ENCODE measurements around the gene JARID2.

The JARID2 gene

DNA sequence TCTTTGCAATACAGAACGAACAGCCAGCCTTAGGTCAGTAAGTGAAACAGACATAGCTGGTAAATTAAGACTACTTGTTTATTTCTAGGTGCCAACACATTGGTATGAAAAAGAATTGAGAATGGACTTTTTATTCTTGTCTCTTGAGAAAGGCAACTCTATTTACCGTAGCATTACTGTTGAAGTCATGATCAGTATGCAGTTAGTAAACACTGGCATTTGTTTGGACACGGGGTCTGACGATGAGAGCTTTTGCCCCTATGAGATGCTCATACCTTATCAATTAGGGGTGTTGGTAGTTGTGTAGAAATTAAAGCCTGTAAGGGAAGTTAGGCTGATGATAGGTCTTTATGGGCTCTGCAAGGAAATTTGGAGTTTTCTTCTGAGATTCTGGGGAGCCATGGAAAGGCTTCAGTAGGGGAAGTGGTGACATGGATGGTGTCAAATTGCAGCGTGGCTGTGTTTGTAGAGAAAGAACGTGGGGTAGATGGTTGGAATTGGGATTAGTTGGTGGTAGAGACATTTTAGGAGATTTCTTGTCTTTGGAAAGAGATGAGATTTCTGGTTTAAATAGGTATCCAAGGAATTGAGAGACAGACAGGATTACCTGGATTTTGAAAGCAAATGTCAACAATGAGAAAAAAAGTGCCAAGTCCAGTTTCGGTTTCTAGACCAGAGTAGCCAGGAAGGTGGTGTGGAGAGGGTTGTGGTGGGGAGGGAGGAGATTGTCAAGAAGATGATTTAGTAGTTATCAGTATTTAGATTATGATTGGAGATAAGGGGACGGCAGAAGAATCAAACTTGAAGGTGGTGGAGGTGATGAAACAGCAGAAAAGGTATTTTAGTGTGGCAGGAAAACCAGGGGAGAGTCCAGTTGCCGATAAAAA, 116.6 kb downstream of the JARID2 start:
- DNase-seq: no peak

- DNase-seq: no peak
These were observed 117.3 kb downstream of the JARID2 start for GRCh38 chr6:15363164-15363522.

- no peak for DNase-seq
These were observed 117.9 kb downstream of the JARID2 start for GRCh38 chr6:15363523-15364400.

DNA sequence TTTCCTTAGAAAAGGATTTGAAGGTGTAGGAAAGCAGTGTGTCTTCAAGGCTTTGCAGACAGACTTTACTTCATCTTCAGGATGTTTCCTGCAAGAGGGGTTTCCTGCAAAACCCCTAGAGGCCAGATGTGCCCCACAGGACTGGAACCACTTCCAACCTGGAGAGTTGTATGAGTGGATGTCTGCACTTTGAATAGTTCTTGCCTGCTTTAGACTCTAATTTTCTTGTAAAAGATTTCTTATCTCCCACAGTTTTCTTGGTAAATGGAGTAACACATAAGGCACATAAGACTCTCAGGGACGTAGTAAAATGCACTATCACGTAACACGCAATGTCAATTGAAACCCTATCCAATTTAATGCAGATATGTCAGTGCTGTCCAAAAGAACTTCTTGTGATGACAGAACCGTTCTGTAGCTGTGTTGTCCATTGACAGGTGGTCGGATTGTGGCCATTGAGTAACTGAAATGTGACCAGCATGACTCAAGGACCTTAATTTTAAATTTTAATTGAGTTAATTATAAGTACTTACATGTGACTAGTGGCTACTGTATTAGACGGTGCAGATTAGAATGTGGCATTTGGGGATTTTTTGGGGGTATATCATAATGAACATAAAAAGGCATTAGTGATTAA, 118.7 kb downstream of the JARID2 start:
- no peak for DNase-seq

- DNase-seq: no peak
These were observed 119.4 kb downstream of the JARID2 start for GRCh38 chr6:15365273-15365687.

GRCh38 chr6:15366003-15366535, 120.2 kb downstream of the JARID2 start:
- no peak for DNase-seq

- no peak for DNase-seq
These were observed 121.0 kb downstream of the JARID2 start for GRCh38 chr6:15366879-15367278.

GRCh38 chr6:15368186-15368585, 122.3 kb downstream of the JARID2 start:
- no peak for DNase-seq

DNA sequence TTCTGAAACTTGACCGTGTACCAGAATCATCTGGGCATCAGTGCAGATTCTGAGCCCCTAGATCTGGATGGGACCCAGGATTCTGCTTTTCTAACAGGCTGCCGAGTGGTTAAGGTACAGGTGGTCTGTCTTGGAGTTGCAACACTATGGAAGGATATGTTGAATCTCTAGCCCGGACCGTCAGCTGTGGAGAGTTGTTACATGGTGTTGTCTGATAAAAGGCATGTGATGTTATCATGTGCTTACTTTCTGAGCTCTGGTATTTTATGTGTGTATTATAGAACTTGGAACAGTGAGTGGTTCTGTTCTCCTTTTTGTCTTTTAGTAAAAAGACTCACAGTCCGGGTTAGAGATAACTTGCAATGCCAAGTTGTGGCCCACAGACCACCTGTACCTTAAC, 123.0 kb downstream of the JARID2 start:
- no peak for DNase-seq

- DNase-seq: no peak
These were observed 124.0 kb downstream of the JARID2 start for GRCh38 chr6:15369838-15370237.

DNA sequence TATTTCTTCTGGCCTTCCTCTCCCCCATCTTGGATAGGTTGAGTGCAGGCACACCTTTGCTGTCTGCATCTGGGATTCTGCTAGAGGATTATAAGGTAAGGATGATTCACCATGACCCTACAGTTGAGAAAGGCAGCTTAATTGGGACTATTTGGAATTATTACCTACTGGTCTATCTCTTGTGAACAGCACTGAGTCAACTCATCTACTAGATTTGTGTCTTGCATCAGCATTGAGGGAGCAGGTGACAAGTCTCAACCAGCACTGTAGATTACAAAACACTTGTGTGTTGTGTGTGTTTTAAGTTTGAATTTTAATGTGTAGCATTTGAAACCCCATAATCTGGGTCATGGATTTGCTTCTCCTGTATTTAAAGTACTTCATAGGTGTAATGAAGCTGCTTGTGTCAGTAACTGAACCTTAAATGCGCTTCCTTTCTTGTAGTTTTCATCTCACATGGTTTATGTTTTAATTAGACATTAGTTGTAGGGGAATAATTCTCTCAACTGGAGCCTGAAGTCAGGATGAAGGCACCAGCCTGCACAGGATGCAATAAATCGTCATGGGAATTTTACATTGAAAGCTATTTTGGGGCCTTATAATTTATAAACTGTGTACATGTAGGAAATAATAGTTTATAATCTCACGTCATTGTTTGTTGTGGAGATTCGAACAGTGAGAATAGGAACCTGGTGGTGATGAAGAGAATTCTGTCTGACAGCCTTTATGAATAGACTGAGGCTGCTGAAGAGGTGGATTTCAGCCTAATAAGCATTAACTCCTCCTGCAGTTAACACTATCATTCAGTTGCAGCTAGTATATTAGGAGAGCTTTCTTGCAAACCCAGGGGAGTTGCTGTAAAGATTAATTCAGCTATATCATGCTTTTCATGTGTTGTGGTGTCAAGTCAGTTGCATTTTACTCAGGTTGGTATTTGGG, 125.1 kb downstream of the JARID2 start:
- no peak for DNase-seq

- no peak for DNase-seq
These were observed 127.1 kb downstream of the JARID2 start for GRCh38 chr6:15372932-15373331.

- no peak for DNase-seq
These were observed 128.2 kb downstream of the JARID2 start for GRCh38 chr6:15374119-15374518.

DNA sequence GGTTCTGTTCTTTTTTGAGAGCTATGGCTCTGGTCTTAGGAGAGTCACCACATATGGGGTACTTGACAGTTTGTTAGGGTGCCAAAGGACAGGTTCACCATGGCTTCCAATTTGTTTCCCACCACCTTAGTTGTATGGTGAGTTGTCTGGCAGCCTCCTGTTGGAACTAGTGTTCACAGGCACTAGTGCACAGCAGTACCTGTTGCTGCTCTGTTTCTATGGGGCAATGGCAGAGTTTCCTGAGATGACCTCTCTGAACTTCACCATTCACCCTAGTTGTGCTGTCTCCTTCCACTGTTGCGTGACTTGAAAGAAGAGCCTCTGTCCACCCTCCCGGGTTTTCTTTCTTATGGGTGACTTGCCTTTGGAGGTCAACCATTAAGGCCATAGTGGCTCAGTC, 129.1 kb downstream of the JARID2 start:
- no peak for DNase-seq

DNA sequence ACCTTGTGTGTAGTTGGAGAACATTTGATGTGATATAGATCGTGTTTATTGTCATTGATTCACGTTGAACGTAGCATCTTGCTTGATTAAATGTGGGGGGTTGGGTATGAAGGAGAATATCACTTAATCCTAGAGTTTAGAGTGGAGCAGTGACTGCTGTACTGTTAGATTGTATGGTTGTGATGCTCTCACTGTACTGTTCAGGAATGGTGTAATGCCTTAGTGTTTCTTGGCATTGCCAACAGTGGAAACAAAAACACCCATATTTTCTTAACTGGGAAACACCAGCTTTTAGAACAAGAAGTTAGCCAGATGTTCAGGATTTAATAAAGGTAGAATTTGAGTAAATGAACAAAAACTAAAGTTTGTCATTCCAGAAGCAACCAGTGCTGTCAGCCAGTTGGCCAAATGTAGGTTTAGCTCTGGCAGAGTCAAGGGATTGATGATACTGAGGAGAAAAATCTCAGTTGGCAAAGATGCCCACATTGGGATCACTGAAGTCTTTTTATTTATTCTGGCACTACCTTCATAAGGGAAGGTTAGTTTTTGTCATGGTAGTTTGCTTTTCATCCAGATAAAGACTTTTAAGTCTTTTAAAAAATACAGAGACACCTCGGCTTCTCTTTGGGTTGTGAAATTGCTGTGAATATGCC, 129.9 kb downstream of the JARID2 start:
- no peak for DNase-seq

- DNase-seq: no peak
These were observed 131.1 kb downstream of the JARID2 start for GRCh38 chr6:15376900-15377487.

DNA sequence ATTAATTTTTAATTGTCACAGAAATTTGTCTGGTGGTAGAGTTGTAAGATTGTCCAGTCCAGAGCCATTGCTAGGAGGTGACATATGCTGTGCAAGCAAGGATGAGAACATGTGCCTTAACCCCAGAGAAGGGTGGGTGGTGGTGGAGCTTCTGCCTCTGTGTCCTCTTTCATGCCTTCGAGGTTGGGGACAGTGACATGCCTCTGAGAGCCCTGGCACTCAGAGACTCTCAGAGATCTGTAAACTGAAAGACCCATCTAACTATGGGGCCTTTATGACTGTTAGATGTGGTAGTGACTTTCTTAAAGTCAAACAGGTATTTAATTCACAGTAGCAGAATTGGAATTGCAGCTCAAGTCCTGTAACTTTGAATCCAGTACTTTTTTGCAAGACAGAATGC, 132.4 kb downstream of the JARID2 start:
- DNase-seq: no peak

DNA sequence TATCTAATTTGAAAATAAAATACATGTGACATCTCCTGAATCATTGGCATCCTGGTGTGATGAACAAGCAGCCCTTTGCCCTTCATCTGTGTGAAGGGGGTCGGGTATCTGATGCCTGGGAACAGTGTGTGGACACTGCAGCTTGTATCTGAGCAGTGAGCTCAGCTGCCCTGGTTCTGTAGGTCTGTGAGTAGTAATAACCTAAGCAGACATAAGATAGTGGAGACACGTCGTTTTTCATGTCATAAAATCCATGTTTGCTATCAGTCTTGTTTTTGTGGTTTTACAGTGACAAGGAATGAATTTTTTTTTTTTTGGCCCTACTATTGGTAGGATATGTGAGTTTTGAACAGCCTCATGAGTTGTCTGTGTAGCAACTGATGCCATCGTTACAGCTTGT, 133.0 kb downstream of the JARID2 start:
- no peak for DNase-seq

- no peak for DNase-seq
These were observed 134.5 kb downstream of the JARID2 start for GRCh38 chr6:15380351-15380750.

DNA sequence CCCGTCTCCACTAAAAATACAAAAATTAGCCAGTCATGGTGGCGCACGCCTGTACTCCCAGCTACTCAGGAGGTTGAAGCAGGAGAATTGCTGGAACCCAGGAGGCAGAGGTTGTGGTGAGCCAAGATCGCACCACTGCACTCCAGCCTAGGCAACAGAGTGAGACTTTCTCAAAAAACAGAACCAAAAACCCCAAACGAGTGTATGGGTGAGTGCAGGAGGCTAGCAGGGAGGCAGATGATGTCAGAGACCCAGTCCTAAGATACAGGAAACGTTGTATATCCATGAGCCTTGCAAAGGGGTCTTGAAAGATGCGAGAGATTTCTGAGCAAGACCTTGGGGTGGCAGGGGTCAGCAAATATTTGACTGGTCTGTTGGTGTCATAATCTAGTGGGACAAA, 136.2 kb downstream of the JARID2 start:
- DNase-seq: no peak

DNA sequence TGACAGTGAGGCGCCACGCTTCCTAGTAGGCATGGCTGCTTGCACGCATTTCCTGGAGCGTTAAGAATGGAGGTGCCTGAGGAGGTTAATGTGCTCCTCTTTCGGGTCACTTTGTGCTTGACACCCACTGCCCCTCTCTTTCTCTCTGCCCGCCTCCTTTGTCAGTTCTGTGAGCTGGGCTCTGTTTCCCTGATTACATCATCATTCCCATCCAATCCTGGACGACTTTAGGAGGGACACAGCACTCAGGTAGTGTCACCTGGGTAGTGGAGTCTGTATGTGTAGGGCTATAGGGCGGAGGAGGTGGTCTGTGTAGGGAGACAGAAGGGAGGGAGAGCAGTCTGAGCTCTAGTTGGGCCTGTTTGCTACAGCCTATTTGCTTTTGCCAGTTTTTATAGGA, 136.8 kb downstream of the JARID2 start:
- no peak for DNase-seq

Measured in NCI-H187 treated with DMSO at 0.1 percent for 48 hours (cell line).